SK-N-SH treated with all-trans-retinoic acid at 6 μM for 48 hours (cell line): ENCODE results near the gene DENND1A.

Experiments
- ATAC-seq: fragments of 200-7000 bp; cut with Tn5 transposase; 3 replicates; pipeline ENCODE4 v1.9.1; 2020; ENCODE audit warnings: mild to moderate bottlenecking, moderate library complexity
- BACH2 ChIP-seq: fragments of 250-450 bp; sonication (Bioruptor Pico); IDR thresholded peaks from 2 replicates; pipeline ENCODE4 v1.9.0; 2021; ENCODE audit warnings: mild to moderate bottlenecking, borderline replicate concordance
- CREB5 ChIP-seq: fragments of 250-450 bp; sonication (Bioruptor Pico); IDR thresholded peaks from 2 replicates; pipeline ENCODE4 v1.5.1; 2020; ENCODE audit warnings: low read depth, mild to moderate bottlenecking, moderate library complexity
- CSDC2 ChIP-seq: fragments of 250-450 bp; sonication (Bioruptor Pico); IDR thresholded peaks from 2 replicates; pipeline ENCODE4 v1.5.0; 2020; ENCODE audit warnings: mild to moderate bottlenecking, moderate library complexity
- ESRRG ChIP-seq: fragments of 250-450 bp; sonication (Bioruptor Pico); IDR thresholded peaks from 2 replicates; pipeline ENCODE4 v1.6.1; 2021; ENCODE audit warnings: mild to moderate bottlenecking
- GLIS3 ChIP-seq: fragments of 250-450 bp; sonication (Bioruptor Pico); IDR thresholded peaks from 2 replicates; pipeline ENCODE4 v1.5.0; 2020; ENCODE audit warnings: mild to moderate bottlenecking, moderate library complexity
- OSR1 ChIP-seq: fragments of 250-450 bp; sonication (Bioruptor Pico); IDR thresholded peaks from 2 replicates; pipeline ENCODE4 v1.8.0; 2022; ENCODE audit warnings: moderate library complexity, mild to moderate bottlenecking, inconsistent platforms
- PATZ1 ChIP-seq: fragments of 250-450 bp; sonication (Bioruptor Pico); IDR thresholded peaks from 2 replicates; pipeline ENCODE4 v1.8.0; 2020; ENCODE audit warnings: mild to moderate bottlenecking, moderate library complexity, borderline replicate concordance
- PPARA ChIP-seq: fragments of 250-450 bp; sonication (Bioruptor Pico); IDR thresholded peaks from 2 replicates; pipeline ENCODE4 v1.5.0; 2020; ENCODE audit warnings: mild to moderate bottlenecking, borderline replicate concordance
- RARB ChIP-seq: fragments of 250-450 bp; sonication (Bioruptor Pico); IDR thresholded peaks from 2 replicates; pipeline ENCODE4 v1.8.0; 2021; ENCODE audit warnings: mild to moderate bottlenecking, moderate library complexity
- SNAI2 ChIP-seq: fragments of 250-450 bp; sonication (Bioruptor Pico); IDR thresholded peaks from 2 replicates; pipeline ENCODE4 v1.5.0; 2020; ENCODE audit warnings: mild to moderate bottlenecking, moderate library complexity
- TOX ChIP-seq: fragments of 250-450 bp; sonication (Bioruptor Pico); IDR thresholded peaks from 2 replicates; pipeline ENCODE4 v1.8.0; 2021; ENCODE audit warnings: mild to moderate bottlenecking, moderate library complexity, borderline replicate concordance
- ZC3H10 ChIP-seq: fragments of 250-450 bp; sonication (Bioruptor Pico); IDR thresholded peaks from 2 replicates; pipeline ENCODE4 v1.5.1; 2021; ENCODE audit warnings: mild to moderate bottlenecking, moderate library complexity
- ZFP3 ChIP-seq: fragments of 250-450 bp; sonication (Bioruptor Pico); IDR thresholded peaks from 2 replicates; pipeline ENCODE4 v1.5.0; 2020; ENCODE audit warnings: mild to moderate bottlenecking, moderate library complexity
- ZFP30 ChIP-seq: fragments of 450-650 bp; formaldehyde crosslinking; IDR thresholded peaks from 2 replicates; pipeline ENCODE4 v1.5.0; 2022; ENCODE audit warnings: mild to moderate bottlenecking, moderate library complexity
- ZNF565 ChIP-seq: fragments of 450-650 bp; formaldehyde crosslinking; conservative IDR thresholded peaks from 2 replicates; pipeline ENCODE4 v1.5.0; 2020; ENCODE audit warnings: low read depth, mild to moderate bottlenecking, moderate library complexity
- ZNF70 ChIP-seq: fragments of 450-650 bp; formaldehyde crosslinking; IDR thresholded peaks from 2 replicates; pipeline ENCODE4 v1.5.0; 2020; ENCODE audit warnings: mild to moderate bottlenecking, moderate library complexity
- ZNF8 ChIP-seq: fragments of 450-650 bp; formaldehyde crosslinking; IDR thresholded peaks from 2 replicates; pipeline ENCODE4 v1.5.0; 2020; ENCODE audit warnings: mild to moderate bottlenecking, moderate library complexity
- TF ChIP-seq, protein P1 (sequence below): fragments of 250-450 bp; sonication (Bioruptor Pico); IDR thresholded peaks from 2 replicates; pipeline ENCODE4 v1.5.1; 2021; ENCODE audit warnings: mild to moderate bottlenecking, moderate library complexity
- TF ChIP-seq, protein P2 (sequence below): fragments of 250-450 bp; sonication (Bioruptor Pico); IDR thresholded peaks from 2 replicates; pipeline ENCODE4 v1.5.0; 2020; ENCODE audit warnings: mild to moderate bottlenecking, moderate library complexity

The DENND1A gene

DNA sequence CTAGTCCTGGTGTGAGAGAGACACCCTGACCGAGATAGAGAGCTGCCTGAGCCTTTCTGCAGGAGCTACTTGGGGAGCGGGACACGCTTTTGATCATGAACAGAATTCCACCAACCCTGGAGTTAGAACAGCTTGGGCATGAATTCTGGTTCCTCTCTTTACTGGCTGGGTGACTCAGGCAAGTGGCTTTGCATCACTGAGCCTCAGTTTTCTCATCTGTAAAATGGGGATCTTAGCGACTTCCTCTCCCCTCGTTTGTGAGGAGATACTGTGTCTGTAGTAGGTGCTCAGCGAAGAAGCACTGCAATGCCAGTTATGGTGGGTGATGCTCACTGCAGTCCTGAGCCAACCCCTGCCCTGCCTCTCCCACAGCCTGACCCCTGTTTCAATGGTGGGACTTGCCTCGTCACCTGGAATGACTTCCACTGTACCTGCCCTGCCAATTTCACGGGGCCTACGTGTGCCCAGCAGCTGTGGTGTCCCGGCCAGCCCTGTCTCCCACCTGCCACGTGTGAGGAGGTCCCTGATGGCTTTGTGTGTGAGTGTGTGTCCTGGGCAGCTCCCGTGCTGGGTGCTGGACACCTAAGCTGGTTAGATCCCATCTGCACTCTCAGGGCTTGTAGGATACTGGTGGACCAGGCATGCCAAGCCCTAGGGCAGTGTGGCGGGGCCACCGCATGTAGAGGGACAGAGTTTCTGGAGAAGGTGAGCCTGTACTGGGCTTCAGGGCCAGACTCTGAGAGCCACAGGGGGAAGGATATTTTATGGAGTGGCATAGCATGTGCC, 557.9 kb downstream of the DENND1A start (continued):
- TF ChIP-seq CREB5 (CRISPR knock-in tag): no peak

DNA sequence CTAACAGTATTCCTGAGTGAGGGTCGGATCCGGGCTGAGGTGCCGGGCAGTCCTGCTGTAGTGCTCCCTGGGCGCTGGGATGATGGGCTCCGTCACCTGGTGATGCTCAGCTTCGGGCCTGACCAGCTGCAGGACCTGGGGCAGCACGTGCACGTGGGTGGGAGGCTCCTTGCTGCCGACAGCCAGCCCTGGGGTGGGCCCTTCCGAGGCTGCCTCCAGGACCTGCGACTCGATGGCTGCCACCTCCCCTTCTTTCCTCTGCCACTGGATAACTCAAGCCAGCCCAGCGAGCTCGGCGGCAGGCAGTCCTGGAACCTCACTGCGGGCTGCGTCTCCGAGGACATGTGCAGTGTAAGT, 558.7 kb downstream of the DENND1A start:
- ATAC-seq: no peak; the same call in 2 of the 3 replicates
- TF ChIP-seq ZNF8 (CRISPR knock-in tag) (no peak), ZNF70 (no peak), ZFP3 (CRISPR knock-in tag) (no peak), BACH2 (no peak)
- TF ChIP-seq, protein P1, sequence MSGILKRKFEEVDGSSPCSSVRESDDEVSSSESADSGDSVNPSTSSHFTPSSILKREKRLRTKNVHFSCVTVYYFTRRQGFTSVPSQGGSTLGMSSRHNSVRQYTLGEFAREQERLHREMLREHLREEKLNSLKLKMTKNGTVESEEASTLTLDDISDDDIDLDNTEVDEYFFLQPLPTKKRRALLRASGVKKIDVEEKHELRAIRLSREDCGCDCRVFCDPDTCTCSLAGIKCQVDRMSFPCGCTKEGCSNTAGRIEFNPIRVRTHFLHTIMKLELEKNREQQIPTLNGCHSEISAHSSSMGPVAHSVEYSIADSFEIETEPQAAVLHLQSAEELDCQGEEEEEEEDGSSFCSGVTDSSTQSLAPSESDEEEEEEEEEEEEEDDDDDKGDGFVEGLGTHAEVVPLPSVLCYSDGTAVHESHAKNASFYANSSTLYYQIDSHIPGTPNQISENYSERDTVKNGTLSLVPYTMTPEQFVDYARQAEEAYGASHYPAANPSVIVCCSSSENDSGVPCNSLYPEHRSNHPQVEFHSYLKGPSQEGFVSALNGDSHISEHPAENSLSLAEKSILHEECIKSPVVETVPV (CRISPR knock-in tag): no peak

DNA sequence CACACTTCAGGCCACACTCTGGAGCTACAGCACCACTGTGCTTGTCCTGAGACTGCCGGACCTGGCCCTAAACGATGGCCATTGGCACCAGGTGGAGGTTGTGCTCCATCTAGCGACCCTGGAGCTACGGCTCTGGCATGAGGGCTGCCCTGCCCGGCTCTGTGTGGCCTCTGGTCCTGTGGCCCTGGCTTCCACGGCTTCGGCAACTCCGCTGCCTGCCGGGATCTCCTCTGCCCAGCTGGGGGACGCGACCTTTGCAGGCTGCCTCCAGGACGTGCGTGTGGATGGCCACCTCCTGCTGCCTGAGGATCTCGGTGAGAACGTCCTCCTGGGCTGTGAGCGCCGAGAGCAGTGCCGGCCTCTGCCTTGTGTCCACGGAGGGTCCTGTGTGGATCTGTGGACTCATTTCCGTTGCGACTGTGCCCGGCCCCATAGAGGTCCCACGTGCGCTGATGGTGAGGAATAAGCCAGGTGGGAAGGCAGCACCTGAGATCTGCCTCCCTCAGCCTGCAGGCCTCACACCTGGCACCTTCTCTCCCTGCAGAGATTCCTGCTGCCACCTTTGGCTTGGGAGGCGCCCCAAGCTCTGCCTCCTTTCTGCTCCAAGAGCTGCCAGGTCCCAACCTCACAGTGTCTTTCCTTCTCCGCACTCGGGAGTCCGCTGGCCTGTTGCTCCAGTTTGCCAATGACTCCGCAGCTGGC, 559.2 kb downstream of the DENND1A start:
- ATAC-seq: peak; percentile 16; the same call in 2 of the 3 replicates
- TF ChIP-seq PATZ1 (CRISPR knock-in tag) (no peak), PPARA (CRISPR knock-in tag) (no peak), ZNF565 (CRISPR knock-in tag) (no peak), ESRRG (CRISPR knock-in tag) (no peak), ZNF70 (no peak), CREB5 (CRISPR knock-in tag) (no peak), ZC3H10 (no peak), ZFP30 (CRISPR knock-in tag) (no peak), OSR1 (CRISPR knock-in tag) (no peak), RARB (CRISPR knock-in tag) (no peak)
- TF ChIP-seq, protein P1 (CRISPR knock-in tag): no peak
- TF ChIP-seq, all 23 proteins: peak for 0

GRCh38 chr9:123370108-123370507, 559.8 kb downstream of the DENND1A start:
- no peak for ATAC-seq
- TF ChIP-seq CSDC2 (CRISPR knock-in tag) (no peak), TOX (CRISPR knock-in tag) (no peak), SNAI2 (CRISPR knock-in tag) (no peak), GLIS3 (CRISPR knock-in tag) (no peak), PPARA (CRISPR knock-in tag) (no peak), ZFP3 (CRISPR knock-in tag) (no peak), ZNF8 (CRISPR knock-in tag) (no peak), ZNF565 (CRISPR knock-in tag) (no peak), ZFP30 (CRISPR knock-in tag) (no peak), ZC3H10 (no peak), ZNF70 (no peak), ESRRG (CRISPR knock-in tag) (no peak), OSR1 (CRISPR knock-in tag) (no peak), RARB (CRISPR knock-in tag) (no peak), PATZ1 (CRISPR knock-in tag) (no peak), BACH2 (no peak)
- TF ChIP-seq, protein P1 (CRISPR knock-in tag): no peak
- TF ChIP-seq, protein P2, sequence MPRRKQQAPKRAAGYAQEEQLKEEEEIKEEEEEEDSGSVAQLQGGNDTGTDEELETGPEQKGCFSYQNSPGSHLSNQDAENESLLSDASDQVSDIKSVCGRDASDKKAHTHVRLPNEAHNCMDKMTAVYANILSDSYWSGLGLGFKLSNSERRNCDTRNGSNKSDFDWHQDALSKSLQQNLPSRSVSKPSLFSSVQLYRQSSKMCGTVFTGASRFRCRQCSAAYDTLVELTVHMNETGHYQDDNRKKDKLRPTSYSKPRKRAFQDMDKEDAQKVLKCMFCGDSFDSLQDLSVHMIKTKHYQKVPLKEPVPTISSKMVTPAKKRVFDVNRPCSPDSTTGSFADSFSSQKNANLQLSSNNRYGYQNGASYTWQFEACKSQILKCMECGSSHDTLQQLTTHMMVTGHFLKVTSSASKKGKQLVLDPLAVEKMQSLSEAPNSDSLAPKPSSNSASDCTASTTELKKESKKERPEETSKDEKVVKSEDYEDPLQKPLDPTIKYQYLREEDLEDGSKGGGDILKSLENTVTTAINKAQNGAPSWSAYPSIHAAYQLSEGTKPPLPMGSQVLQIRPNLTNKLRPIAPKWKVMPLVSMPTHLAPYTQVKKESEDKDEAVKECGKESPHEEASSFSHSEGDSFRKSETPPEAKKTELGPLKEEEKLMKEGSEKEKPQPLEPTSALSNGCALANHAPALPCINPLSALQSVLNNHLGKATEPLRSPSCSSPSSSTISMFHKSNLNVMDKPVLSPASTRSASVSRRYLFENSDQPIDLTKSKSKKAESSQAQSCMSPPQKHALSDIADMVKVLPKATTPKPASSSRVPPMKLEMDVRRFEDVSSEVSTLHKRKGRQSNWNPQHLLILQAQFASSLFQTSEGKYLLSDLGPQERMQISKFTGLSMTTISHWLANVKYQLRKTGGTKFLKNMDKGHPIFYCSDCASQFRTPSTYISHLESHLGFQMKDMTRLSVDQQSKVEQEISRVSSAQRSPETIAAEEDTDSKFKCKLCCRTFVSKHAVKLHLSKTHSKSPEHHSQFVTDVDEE (CRISPR knock-in tag): no peak
